ENCODE measurements around the gene KCNJ11.

Gene KCNJ11

GRCh38 chr11:17418444-17419081, 30.1 kb upstream of the KCNJ11 start:
- H3K9me3 ChIP-seq (ENCODE audit: insufficient read depth, low read depth, low read length) = no peaks in the 10 kb centered on the region
- H3K27ac ChIP-seq (ENCODE audit: low read length) = no peak overlapping the region
- peaks cover 3% of the 10 kb centered on the region; the same call in 1 of the 2 replicates for H3K4me1 ChIP-seq (ENCODE audit: insufficient read depth, low read length)
- no peak overlapping the region for H3K9ac ChIP-seq (ENCODE audit: low read depth, low read length)
- H3K27me3 ChIP-seq (ENCODE audit: insufficient read depth, low read length) = peaks cover 4% of the 10 kb centered on the region
- no peaks in the 10 kb centered on the region for H3K36me3 ChIP-seq (ENCODE audit: insufficient read depth, low read depth, low read length)
- no peak overlapping the region for H3K4me3 ChIP-seq (ENCODE audit: low read length)

DNA sequence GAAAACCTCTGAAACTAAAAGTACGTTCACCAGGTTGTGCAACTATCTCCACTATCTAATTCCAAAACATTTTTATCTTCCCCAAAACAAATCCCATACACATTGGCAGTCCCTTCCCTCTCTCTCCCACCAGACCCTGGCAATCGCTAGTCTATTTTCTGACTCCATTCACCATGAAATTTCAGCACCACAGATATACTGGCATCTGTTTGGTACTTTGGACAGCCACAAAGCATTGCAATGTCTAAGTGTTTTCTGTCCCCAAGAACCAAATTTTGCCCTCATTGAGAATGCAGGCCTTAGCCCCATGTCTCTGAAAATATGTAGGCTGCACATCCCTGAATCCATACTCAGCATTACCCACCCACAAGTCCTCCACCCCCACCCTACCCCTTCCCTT, 28.0 kb upstream of the KCNJ11 start:
- H3K9ac ChIP-seq (ENCODE audit: low read depth, low read length) = no peak overlapping the region
- H3K27ac ChIP-seq (ENCODE audit: low read length) = no peak overlapping the region
- H3K27me3 ChIP-seq (ENCODE audit: insufficient read depth, low read length) = peaks cover 8% of the 10 kb centered on the region
- no peaks in the 10 kb centered on the region for H3K36me3 ChIP-seq (ENCODE audit: insufficient read depth, low read depth, low read length)
- H3K9me3 ChIP-seq (ENCODE audit: insufficient read depth, low read depth, low read length) = no peaks in the 10 kb centered on the region
- no peak overlapping the region for H3K4me3 ChIP-seq (ENCODE audit: low read length)
- H3K4me1 ChIP-seq (ENCODE audit: insufficient read depth, low read length) = peaks cover 3% of the 10 kb centered on the region; the same call in 1 of the 2 replicates

GRCh38 chr11:17415523-17416104, 27.2 kb upstream of the KCNJ11 start:
- Histone ChIP-seq H3K27ac (ENCODE audit: low read length) (no peak overlapping the region), H3K27me3 (ENCODE audit: insufficient read depth, low read length) (peaks cover 8% of the 10 kb centered on the region)

DNA sequence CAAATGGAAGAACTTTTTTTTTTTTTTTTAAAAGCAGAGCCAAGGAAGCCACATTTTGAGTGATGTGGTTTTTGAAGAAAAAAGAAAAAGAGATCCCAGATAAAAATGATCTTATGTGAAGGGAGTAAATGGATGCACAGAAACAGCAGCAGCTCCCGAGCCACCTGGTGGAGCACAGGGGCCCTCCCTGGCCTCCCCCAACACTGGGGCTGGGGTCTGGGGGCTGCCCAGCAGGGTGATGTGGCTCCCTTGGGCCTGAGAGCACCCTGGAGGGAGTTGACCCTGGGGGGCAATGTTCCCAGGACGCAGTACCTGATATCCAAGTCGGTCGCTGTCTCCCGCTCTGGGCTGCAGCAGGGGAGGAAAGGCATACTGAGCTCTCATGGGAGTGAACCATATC, 26.5 kb upstream of the KCNJ11 start:
- Histone ChIP-seq H3K27me3 (ENCODE audit: insufficient read depth, low read length) (peaks cover 8% of the 10 kb centered on the region), H3K4me1 (ENCODE audit: insufficient read depth, low read length) (no peaks in the 10 kb centered on the region), H3K36me3 (ENCODE audit: insufficient read depth, low read depth, low read length) (no peaks in the 10 kb centered on the region), H3K4me3 (ENCODE audit: low read length) (no peak overlapping the region), H3K9me3 (ENCODE audit: insufficient read depth, low read depth, low read length) (no peaks in the 10 kb centered on the region), H3K27ac (ENCODE audit: low read length) (no peak overlapping the region), H3K9ac (ENCODE audit: low read depth, low read length) (no peak overlapping the region)

More at GRCh38 chr11:17415523-17416104, 27.2 kb upstream of the KCNJ11 start:
- no peaks in the 10 kb centered on the region for H3K9me3 ChIP-seq (ENCODE audit: insufficient read depth, low read depth, low read length)
- H3K36me3 ChIP-seq (ENCODE audit: insufficient read depth, low read depth, low read length) = no peaks in the 10 kb centered on the region
- no peak overlapping the region for H3K4me3 ChIP-seq (ENCODE audit: low read length)
- H3K4me1 ChIP-seq (ENCODE audit: insufficient read depth, low read length) = no peaks in the 10 kb centered on the region
- no peak overlapping the region for H3K9ac ChIP-seq (ENCODE audit: low read depth, low read length)

- Histone ChIP-seq H3K36me3 (ENCODE audit: insufficient read depth, low read depth, low read length) (no peaks in the 10 kb centered on the region), H3K27ac (ENCODE audit: low read length) (no peak overlapping the region), H3K9ac (ENCODE audit: low read depth, low read length) (no peak overlapping the region), H3K4me3 (ENCODE audit: low read length) (no peak overlapping the region), H3K27me3 (ENCODE audit: insufficient read depth, low read length) (peaks cover 8% of the 10 kb centered on the region), H3K9me3 (ENCODE audit: insufficient read depth, low read depth, low read length) (no peaks in the 10 kb centered on the region), H3K4me1 (ENCODE audit: insufficient read depth, low read length) (no peaks in the 10 kb centered on the region)
Measured at GRCh38 chr11:17414317-17414737, 25.9 kb upstream of the KCNJ11 start.

- Histone ChIP-seq H3K27me3 (ENCODE audit: insufficient read depth, low read length) (peaks cover 8% of the 10 kb centered on the region; the same call in 1 of the 2 replicates), H3K4me3 (ENCODE audit: low read length) (no peak overlapping the region), H3K27ac (ENCODE audit: low read length) (no peak overlapping the region), H3K36me3 (ENCODE audit: insufficient read depth, low read depth, low read length) (no peaks in the 10 kb centered on the region), H3K9ac (ENCODE audit: low read depth, low read length) (no peak overlapping the region), H3K9me3 (ENCODE audit: insufficient read depth, low read depth, low read length) (no peaks in the 10 kb centered on the region), H3K4me1 (ENCODE audit: insufficient read depth, low read length) (no peaks in the 10 kb centered on the region)
Measured at GRCh38 chr11:17413414-17414316, 25.2 kb upstream of the KCNJ11 start.

DNA sequence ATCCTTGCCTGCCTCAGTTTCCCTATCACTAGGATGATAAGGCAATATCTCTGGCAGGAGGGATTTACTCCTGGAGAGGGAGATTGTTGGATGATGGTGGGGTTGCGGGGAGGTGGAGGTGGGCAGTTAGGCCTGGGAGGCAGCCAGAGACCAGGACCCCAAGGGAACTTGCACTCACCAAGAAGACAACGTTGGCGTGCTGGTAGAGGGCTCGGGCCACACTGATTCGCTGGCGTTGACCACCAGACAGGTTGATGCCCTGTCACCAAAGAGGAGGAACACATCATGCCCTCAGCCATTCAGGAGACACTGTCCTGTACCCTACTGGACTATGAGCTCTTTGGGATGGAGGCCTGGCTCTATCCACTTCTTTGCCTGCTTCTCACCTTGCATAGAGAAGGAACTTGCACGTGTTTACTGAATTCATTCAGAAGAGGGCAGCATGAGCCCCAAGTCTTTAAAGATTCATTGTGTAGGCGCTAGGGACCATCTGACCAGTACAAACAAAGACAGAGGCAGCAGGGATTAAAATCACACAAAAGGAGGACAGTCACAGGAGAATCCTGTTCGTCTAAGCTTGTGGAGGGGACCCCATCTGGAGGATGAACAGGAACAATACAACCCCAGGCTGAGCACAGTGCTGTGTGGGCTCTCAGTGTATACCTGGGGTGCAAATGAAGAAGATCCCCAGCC, 24.2 kb upstream of the KCNJ11 start:
- Histone ChIP-seq H3K4me3 (ENCODE audit: low read length) (no peak overlapping the region), H3K27ac (ENCODE audit: low read length) (no peak overlapping the region), H3K9me3 (ENCODE audit: insufficient read depth, low read depth, low read length) (no peaks in the 10 kb centered on the region), H3K27me3 (ENCODE audit: insufficient read depth, low read length) (peaks cover 8% of the 10 kb centered on the region; the same call in 1 of the 2 replicates), H3K36me3 (ENCODE audit: insufficient read depth, low read depth, low read length) (no peaks in the 10 kb centered on the region), H3K9ac (ENCODE audit: low read depth, low read length) (no peak overlapping the region), H3K4me1 (ENCODE audit: insufficient read depth, low read length) (no peaks in the 10 kb centered on the region)

DNA sequence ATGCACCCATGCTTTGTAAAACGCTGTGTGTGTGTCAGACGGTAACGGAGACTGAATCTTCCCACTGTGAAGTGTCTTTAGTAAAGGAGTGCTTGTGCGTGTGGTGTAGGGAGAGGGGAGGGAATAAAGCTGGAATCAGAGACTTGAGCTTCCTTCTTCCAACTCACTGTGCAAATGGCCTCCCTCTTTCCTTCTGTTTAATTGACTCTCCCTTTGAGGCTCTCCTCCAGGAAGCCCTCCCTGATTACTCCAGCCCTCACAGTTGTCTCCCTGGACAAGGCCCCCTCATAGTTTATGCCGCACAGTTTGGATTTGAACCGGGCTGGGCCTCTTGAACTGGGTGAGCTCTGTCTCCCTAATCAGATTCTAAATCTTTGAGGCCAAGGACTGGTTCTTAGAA, 23.0 kb upstream of the KCNJ11 start:
- H3K27me3 ChIP-seq (ENCODE audit: insufficient read depth, low read length) = peaks cover 8% of the 10 kb centered on the region; the same call in 1 of the 2 replicates
- no peak overlapping the region for H3K4me3 ChIP-seq (ENCODE audit: low read length)
- H3K9ac ChIP-seq (ENCODE audit: low read depth, low read length) = no peak overlapping the region
- H3K36me3 ChIP-seq (ENCODE audit: insufficient read depth, low read depth, low read length) = no peaks in the 10 kb centered on the region
- H3K4me1 ChIP-seq (ENCODE audit: insufficient read depth, low read length) = no peaks in the 10 kb centered on the region
- no peaks in the 10 kb centered on the region for H3K9me3 ChIP-seq (ENCODE audit: insufficient read depth, low read depth, low read length)
- H3K27ac ChIP-seq (ENCODE audit: low read length) = no peak overlapping the region

- Histone ChIP-seq H3K27me3 (ENCODE audit: insufficient read depth, low read length) (peaks cover 8% of the 10 kb centered on the region; the same call in 1 of the 2 replicates), H3K36me3 (ENCODE audit: insufficient read depth, low read depth, low read length) (no peaks in the 10 kb centered on the region), H3K9ac (ENCODE audit: low read depth, low read length) (no peak overlapping the region), H3K27ac (ENCODE audit: low read length) (no peak overlapping the region), H3K9me3 (ENCODE audit: insufficient read depth, low read depth, low read length) (no peaks in the 10 kb centered on the region), H3K4me3 (ENCODE audit: low read length) (no peak overlapping the region), H3K4me1 (ENCODE audit: insufficient read depth, low read length) (no peaks in the 10 kb centered on the region)
Measured at GRCh38 chr11:17410606-17411379, 22.3 kb upstream of the KCNJ11 start.

- H3K9ac ChIP-seq (ENCODE audit: low read depth, low read length) = no peak overlapping the region
- H3K9me3 ChIP-seq (ENCODE audit: insufficient read depth, low read depth, low read length) = no peaks in the 10 kb centered on the region
- H3K27me3 ChIP-seq (ENCODE audit: insufficient read depth, low read length) = peaks cover 5% of the 10 kb centered on the region; the same call in 1 of the 2 replicates
- no peak overlapping the region for H3K27ac ChIP-seq (ENCODE audit: low read length)
- H3K4me3 ChIP-seq (ENCODE audit: low read length) = no peak overlapping the region
- no peaks in the 10 kb centered on the region for H3K36me3 ChIP-seq (ENCODE audit: insufficient read depth, low read depth, low read length)
- no peaks in the 10 kb centered on the region for H3K4me1 ChIP-seq (ENCODE audit: insufficient read depth, low read length)
Measured at GRCh38 chr11:17408641-17409040, 20.2 kb upstream of the KCNJ11 start.

DNA sequence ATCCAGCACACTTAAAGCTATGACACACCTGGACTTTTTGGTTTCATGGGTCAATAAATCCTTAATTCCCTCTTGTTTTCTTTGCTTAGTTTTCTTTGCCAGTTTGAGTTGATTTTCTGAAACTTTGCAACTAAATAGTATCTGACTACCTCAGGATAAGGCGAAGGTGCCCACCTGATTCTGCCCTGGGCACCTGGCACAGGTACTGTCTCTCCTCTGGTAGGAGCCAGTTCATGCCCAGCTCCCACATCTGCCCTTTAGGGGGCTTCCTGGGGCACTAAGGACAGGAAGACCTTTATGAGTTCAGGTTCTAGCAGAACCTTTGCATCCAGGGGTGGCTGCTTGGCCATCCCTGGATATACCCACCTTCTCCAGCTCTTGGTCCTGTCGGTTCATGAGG, 19.6 kb upstream of the KCNJ11 start:
- Histone ChIP-seq H3K4me1 (ENCODE audit: insufficient read depth, low read length) (no peaks in the 10 kb centered on the region), H3K27ac (ENCODE audit: low read length) (no peak overlapping the region), H3K9me3 (ENCODE audit: insufficient read depth, low read depth, low read length) (no peaks in the 10 kb centered on the region), H3K27me3 (ENCODE audit: insufficient read depth, low read length) (no peaks in the 10 kb centered on the region), H3K9ac (ENCODE audit: low read depth, low read length) (no peak overlapping the region), H3K36me3 (ENCODE audit: insufficient read depth, low read depth, low read length) (no peaks in the 10 kb centered on the region), H3K4me3 (ENCODE audit: low read length) (no peak overlapping the region)

Measured in iPS-20b (cell line).